ENCODE measurements around the gene NLGN1.

The NLGN1 gene

GRCh38 chr3:174243171-174243570 is 845.6 kb downstream of the NLGN1 start:
- no peak for DNase-seq

DNA sequence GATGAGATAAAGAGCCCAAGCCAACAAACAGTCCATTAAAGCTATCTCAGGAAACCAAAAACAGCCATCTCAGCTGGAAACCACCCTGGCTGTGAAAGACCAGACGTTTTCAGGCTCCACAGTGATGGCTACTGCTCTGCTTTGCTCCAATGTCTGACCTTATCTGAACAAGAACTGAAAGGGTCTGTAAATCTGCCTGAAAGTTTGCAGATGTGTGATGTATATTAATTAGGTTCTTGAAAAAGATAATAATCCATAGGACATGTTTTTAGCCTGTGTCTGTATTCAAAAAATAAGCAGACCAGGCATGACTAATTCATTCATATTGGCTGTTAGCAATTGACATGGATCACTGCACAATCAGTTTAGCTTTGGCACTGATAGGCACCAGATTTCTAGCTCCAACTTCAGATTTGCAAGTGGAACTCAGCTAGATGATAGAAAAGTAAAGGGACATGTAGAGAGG is 850.2 kb downstream of the NLGN1 start:
- no peak for DNase-seq

DNA sequence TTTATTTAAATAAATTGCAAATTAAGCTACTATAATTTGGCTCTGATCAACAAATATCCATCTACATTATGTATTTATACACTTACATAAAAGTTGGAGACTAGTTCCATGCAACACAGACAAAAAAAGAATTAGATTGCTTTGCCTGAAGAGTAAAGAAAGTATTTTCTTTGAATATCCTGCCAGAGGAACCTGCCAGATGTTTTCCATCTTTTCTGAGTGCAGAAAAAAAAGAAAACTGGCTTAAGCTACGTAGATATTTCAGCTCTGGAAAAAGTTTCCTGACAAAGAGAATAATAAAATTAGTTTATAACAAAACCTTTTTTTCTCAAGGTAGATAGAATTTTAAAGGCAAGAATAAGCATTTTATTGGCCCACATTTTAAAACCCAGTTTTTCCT is 854.1 kb downstream of the NLGN1 start:
- no peak for DNase-seq

- no peak for DNase-seq
Measured at GRCh38 chr3:174253196-174253823, 855.8 kb downstream of the NLGN1 start.

DNA sequence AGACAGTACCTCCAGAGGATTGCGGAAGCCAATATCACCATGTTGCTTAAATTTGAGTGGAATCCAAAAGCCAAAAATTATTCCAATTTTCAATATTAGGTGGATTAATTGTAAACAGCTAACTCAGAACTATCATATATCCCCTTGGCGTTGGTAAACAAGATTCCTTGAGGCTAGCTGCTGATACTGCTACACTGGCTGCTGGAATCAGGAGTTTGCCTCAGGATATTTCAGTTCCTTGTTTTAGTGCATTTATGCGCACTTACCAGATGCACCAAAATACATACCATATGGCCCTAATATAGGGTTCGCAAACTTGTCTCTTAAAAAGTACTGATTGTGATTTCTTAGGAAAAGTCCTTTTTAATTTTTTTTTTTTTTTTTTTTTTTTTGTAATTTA is 856.4 kb downstream of the NLGN1 start:
- no peak for DNase-seq

- DNase-seq: no peak
Measured at GRCh38 chr3:174255454-174255853, 857.9 kb downstream of the NLGN1 start.

DNA sequence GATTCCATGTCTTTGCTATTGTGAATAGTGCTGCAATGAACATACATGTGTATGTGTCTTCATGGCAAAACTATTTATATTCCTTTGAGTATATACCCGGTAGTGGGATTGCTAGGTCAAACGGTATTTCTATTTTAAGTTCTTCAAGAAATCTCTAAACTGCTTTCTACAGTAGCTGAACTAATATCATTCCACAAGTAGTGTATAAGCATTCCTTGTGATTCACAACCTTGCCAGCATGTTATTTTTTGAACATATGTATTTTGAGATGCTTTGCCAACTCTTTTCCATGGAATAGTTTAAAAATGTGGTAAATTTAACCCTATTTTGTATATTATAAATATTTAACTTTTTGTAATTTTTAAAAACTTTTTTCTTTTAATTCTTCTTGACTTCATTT is 868.9 kb downstream of the NLGN1 start:
- no peak for DNase-seq

- no peak for DNase-seq
Measured at GRCh38 chr3:174268061-174268460, 870.5 kb downstream of the NLGN1 start.

DNA sequence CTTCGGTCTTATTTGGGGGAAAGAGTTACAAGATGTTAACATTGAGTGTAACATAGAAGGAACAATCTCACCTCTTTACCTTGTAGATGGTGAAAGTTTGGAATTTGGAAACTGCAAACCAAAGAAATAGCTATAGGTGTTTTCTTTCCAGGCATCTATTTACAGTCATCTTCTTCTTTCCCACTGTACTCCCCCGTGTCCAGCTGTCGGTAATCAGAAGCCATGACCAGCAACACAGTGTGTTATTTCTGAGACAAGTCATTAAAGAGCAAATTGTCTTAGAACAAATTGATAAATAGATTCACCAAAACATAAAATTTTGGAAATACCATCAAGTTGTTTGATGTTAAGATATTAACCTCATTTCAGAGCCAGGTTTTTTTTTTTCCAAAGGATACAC is 871.0 kb downstream of the NLGN1 start:
- no peak for DNase-seq

- DNase-seq: no peak
Measured at GRCh38 chr3:174270841-174271240, 873.3 kb downstream of the NLGN1 start.

DNA sequence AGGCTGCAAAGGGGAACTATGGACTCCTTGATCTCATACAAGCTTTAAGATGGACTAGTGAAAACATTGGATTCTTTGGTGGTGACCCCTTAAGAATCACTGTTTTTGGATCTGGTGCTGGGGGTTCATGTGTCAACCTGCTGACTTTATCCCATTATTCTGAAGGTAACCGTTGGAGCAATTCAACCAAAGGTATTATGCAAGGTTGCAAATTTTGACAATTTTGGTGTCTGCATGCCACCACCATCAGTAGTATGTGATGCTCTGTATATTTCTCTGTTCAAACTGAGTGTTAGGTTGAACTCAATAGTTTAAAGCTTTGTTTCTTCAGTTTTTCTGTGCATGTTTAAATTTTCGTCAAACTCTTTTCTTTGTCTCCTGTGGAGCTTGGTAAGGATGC is 877.8 kb downstream of the NLGN1 start:
- DNase-seq: no peak

GRCh38 chr3:174276826-174277225 is 879.3 kb downstream of the NLGN1 start:
- DNase-seq: no peak

GRCh38 chr3:174278094-174278493 is 880.5 kb downstream of the NLGN1 start:
- DNase-seq: no peak

DNA sequence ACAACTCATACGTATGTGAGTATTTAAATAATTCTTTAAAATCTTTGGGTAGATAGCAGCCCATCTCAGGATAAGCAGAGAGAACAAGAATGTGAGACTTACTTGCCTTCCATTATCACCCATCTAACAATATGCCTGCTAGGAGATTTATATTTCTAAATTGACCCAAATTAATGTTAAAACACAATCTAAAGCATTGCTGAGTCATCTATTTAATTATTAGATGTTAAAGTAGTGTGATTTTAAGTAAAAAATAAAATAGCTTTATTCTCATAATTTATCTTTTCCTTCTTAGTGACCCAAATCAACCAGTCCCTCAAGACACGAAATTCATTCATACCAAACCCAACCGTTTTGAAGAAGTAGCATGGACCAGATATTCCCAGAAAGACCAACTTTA is 882.6 kb downstream of the NLGN1 start:
- DNase-seq: no peak

GRCh38 chr3:174285242-174285864 is 887.8 kb downstream of the NLGN1 start:
- DNase-seq: no peak

- DNase-seq: no peak
Measured at GRCh38 chr3:174287705-174288104, 890.2 kb downstream of the NLGN1 start.

GRCh38 chr3:174294616-174295015 is 897.1 kb downstream of the NLGN1 start:
- DNase-seq: no peak

- no peak for DNase-seq
Measured at GRCh38 chr3:174295306-174296092, 898.0 kb downstream of the NLGN1 start.

DNA sequence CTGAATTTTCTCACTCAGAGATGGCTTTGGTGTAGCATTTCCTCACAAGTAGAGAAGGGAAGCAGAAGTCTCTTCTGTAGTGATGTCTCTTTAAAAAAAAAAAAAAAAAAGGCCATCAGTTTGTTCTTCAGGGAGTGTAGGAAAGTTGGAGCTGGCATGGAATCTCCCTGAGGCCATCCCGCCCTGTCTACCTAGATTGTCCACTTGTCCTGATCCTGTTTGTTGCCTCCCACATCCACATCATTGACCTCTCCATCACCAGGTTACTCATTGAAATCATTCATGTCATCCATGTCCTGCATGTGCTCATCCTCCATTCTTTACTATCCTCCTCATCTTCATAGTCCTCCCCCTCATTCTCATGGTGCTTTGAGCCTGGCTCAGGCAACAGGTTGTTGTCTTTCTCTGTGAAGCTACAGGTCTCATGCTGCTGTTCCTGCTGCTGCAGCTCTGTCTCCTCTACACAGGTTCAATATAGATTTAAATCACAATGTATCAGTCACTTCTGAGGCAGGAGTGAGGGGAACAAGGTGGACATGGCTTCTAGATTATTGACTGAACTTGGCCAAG is 905.3 kb downstream of the NLGN1 start:
- no peak for DNase-seq

DNA sequence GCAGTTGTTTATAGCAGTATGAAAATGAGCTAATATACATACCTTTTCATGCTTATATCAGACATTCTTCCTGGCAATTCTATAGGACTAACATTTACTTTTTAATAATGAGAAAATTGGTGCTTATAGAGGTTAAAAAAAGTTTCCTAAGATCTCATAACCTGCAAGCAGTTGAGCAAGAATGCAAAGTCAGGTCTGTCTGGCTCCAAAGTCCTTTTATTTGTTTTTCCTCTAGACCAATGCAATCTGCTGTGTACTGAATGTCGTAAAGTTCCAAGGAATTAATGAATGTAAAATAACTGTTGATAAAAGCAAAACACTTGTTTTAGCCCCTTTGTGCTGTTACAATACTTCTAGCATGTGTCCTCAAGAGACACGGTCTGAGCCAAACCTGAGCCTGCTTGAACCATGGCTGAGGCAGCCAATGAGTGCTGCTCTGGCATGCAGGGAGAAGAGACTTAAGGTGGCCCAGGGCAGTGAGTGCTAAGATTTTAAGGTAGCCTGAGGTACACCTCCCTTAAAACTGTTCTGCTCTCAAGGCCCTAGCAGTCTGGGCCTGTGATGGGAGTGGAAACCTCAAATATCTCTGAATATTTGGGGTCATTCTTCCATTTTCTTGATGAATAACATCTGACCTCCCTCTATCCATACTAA is 906.5 kb downstream of the NLGN1 start:
- DNase-seq: no peak

DNA sequence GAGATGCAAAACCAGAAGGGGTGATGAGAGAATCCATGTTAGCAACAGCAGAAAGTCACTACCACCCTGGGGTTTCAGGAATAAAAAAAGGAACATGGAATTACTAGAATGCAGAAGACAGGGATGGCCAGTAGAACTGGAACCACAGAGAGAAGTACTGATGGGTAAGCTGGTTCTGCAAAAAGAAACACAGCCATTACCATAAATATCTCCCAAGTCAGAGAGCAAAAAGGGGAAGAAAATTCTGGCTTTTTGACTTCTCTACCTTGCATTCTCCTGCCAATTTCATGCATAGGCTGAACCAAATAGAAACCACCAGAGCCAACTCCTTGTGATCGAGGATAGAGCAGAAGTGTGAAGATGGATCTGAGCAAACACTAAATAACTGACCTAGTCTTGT is 911.2 kb downstream of the NLGN1 start:
- no peak for DNase-seq

- DNase-seq: no peak
Measured at GRCh38 chr3:174310475-174310983, 913.0 kb downstream of the NLGN1 start.

GRCh38 chr3:174315225-174315624 is 917.7 kb downstream of the NLGN1 start:
- DNase-seq: no peak
